Spleen (tissue), 7 donors: ENCODE measurements around the gene RRP7A.

Source experiments
- CTCF ChIP-seq, 11 experiments: fragments of 200-600 bp in 7 of 11; fragments of 450-650 bp in 4 of 11; sonication (generic) in 4 of 11; IDR thresholded peaks in 8 of 11; conservative IDR thresholded peaks in 3 of 11; 1 replicate in 7 of 11; 2 replicates in 4 of 11; pipeline versions ENCODE4 v1.4.0 to v1.8.0; 2016 to 2021; ENCODE audit warnings: antibody characterized with exemption in 11 of 11, inconsistent platforms in 4 of 11, mild to moderate bottlenecking in 1 of 11
- POLR2A ChIP-seq, 3 donors: fragments of 450-650 bp; IDR thresholded peaks; one replicate each; pipeline ENCODE4 v1.5.1; 2017; ENCODE audit warnings: antibody characterized with exemption in 3 of 3, mild to moderate bottlenecking in 1 of 3
- POLR2AphosphoS5 ChIP-seq, 3 donors: sonication (generic); formaldehyde crosslinking; IDR thresholded peaks; one replicate each; pipeline ENCODE4 v1.5.1; 2017; ENCODE audit warnings: antibody characterized with exemption in 3 of 3
- donor health status: DM: no; HTN: no; CAD: no; lungs with moderate emphysema.
- donor health status: DM: no; HTN: no; CAD: no.
- donor health status: DM: no; HTN: no; CAD: no.

- TF ChIP-seq CTCF (IDR thresholded peaks at IDR 0.05 in 8 of 11, conservative IDR thresholded peaks at IDR 0.05 in 3 of 11) (no peak), POLR2A (IDR thresholded peaks at IDR 0.05) (no peak), POLR2AphosphoS5 (IDR thresholded peaks at IDR 0.05) (no peak)
Observed at GRCh38 chr22:42475122-42475521, 44.5 kb downstream of the RRP7A start.
